ENCODE results near the gene DPYD. TPM values are rescaled to one million over a fixed set of nuclear protein-coding genes. Genes with fewer than 3 reads are reported as not detected.
A peak's percentile ranks its signal among the peaks of the same experiment; 100 is the strongest.

Gene DPYD
- total RNA-seq, 1 donor from 2014 or later, result 8.8 TPM

DNA sequence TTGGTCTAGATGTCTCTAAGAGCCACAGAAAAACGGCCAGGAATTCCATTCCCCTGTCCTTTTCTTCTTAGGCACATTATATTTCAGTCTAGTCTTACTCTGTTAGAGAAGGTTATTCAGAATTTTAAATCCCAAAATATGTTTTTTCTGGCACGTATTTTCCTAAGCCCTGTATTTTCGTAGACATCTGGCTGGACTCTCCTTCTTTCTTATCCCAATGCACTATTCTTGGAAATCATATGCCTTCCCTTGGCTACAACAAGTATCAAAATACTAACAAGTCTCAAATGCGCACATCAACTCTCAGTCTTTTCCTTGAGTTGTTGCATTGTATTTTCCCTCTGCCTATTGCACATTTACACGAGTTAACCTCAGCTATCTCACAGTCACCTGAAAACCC, 96.2 kb downstream of the DPYD start:
- H3K27me3 Mint-ChIP-seq (ENCODE audit: low read depth, unreplicated experiment), result no peaks in the 10 kb centered on the region
- no peak overlapping the region for H2AFZ ChIP-seq (ENCODE audit: low read depth, low read length)
- H3K9me3 Mint-ChIP-seq (ENCODE audit: unreplicated experiment), result no peaks in the 10 kb centered on the region
- no peaks in the 10 kb centered on the region for H3K27me3 ChIP-seq (ENCODE audit: insufficient read depth, low read length)
- H3K27ac Mint-ChIP-seq (ENCODE audit: unreplicated experiment), result no peak overlapping the region
- FAIRE-seq (no peak), DNase-seq (ENCODE audit: low read depth) (no peak)
- no peak for TF ChIP-seq EZH2 (IDR thresholded peaks at IDR 0.05; ENCODE audit: insufficient read depth, low read length)
- TF ChIP-seq, protein P1, sequence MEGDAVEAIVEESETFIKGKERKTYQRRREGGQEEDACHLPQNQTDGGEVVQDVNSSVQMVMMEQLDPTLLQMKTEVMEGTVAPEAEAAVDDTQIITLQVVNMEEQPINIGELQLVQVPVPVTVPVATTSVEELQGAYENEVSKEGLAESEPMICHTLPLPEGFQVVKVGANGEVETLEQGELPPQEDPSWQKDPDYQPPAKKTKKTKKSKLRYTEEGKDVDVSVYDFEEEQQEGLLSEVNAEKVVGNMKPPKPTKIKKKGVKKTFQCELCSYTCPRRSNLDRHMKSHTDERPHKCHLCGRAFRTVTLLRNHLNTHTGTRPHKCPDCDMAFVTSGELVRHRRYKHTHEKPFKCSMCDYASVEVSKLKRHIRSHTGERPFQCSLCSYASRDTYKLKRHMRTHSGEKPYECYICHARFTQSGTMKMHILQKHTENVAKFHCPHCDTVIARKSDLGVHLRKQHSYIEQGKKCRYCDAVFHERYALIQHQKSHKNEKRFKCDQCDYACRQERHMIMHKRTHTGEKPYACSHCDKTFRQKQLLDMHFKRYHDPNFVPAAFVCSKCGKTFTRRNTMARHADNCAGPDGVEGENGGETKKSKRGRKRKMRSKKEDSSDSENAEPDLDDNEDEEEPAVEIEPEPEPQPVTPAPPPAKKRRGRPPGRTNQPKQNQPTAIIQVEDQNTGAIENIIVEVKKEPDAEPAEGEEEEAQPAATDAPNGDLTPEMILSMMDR (IDR thresholded peaks at IDR 0.05; ENCODE audit: insufficient read depth, low read depth, low read length), result no peak
- H3K4me1 Mint-ChIP-seq (ENCODE audit: low read depth, unreplicated experiment), result peaks cover 3% of the 10 kb centered on the region
- H3K4me1 ChIP-seq (ENCODE audit: insufficient read depth, low read length), result no peaks in the 10 kb centered on the region
- H4K20me1 ChIP-seq (ENCODE audit: insufficient read depth, low read length), result no peaks in the 10 kb centered on the region
- H3K9me3 ChIP-seq (ENCODE audit: insufficient read depth, low read depth, low read length), result no peaks in the 10 kb centered on the region
- no peak overlapping the region for H3K27ac ChIP-seq (ENCODE audit: low read depth, low read length)
- no peak overlapping the region for H3K4me3 Mint-ChIP-seq (ENCODE audit: unreplicated experiment)
- no peak overlapping the region for H3K9ac ChIP-seq (ENCODE audit: low read length)
- no peaks in the 10 kb centered on the region for H3K79me2 ChIP-seq (ENCODE audit: insufficient read depth, low read length)
- H3K4me2 ChIP-seq (ENCODE audit: low read length), result no peak overlapping the region
- H3K36me3 ChIP-seq (ENCODE audit: insufficient read depth, low read length), result no peaks in the 10 kb centered on the region
- no peak overlapping the region for H3K4me3 ChIP-seq (ENCODE audit: insufficient read depth, low read depth, low read length)
- H3K36me3 Mint-ChIP-seq (ENCODE audit: low read depth, unreplicated experiment), result no peaks in the 10 kb centered on the region

DNA sequence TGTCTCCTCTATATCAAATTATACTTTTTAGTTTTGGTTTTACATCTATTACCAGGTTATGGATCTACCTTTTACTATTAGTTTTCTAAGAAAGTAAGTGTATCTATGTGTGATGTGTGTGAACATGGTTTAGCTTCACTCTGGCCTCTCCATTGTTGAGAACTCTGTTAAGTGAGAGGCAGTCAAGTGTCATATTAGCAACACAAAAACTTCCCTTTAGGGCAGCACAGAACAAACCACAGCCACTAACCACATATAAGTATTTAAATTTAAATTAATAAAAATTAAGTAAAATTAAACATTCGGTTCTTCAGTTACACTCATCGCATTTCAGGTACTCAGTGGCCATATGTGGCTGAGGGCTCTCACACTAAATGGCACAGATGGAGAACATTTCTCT, 96.6 kb downstream of the DPYD start:
- Histone ChIP-seq H3K27ac (ENCODE audit: low read depth, low read length) (no peak overlapping the region), H3K9ac (ENCODE audit: low read length) (no peak overlapping the region), H3K4me1 (ENCODE audit: insufficient read depth, low read length) (no peaks in the 10 kb centered on the region), H3K36me3 (ENCODE audit: insufficient read depth, low read length) (no peaks in the 10 kb centered on the region), H3K4me2 (ENCODE audit: low read length) (no peak overlapping the region), H3K9me3 (ENCODE audit: insufficient read depth, low read depth, low read length) (no peaks in the 10 kb centered on the region), H3K27me3 (ENCODE audit: insufficient read depth, low read length) (no peaks in the 10 kb centered on the region), H3K4me3 (ENCODE audit: insufficient read depth, low read depth, low read length) (no peak overlapping the region), H2AFZ (ENCODE audit: low read depth, low read length) (no peak overlapping the region), H4K20me1 (ENCODE audit: insufficient read depth, low read length) (no peaks in the 10 kb centered on the region), H3K79me2 (ENCODE audit: insufficient read depth, low read length) (no peaks in the 10 kb centered on the region)
- H3K27ac Mint-ChIP-seq (ENCODE audit: unreplicated experiment), result no peak overlapping the region
- H3K9me3 Mint-ChIP-seq (ENCODE audit: unreplicated experiment), result no peaks in the 10 kb centered on the region
- FAIRE-seq (no peak), DNase-seq (ENCODE audit: low read depth) (no peak)
- H3K27me3 Mint-ChIP-seq (ENCODE audit: low read depth, unreplicated experiment), result no peaks in the 10 kb centered on the region
- no peak overlapping the region for H3K4me3 Mint-ChIP-seq (ENCODE audit: unreplicated experiment)
- H3K4me1 Mint-ChIP-seq (ENCODE audit: low read depth, unreplicated experiment), result peaks cover 3% of the 10 kb centered on the region
- TF ChIP-seq, protein P1 (IDR thresholded peaks at IDR 0.05; ENCODE audit: insufficient read depth, low read depth, low read length), result no peak
- TF ChIP-seq EZH2 (IDR thresholded peaks at IDR 0.05; ENCODE audit: insufficient read depth, low read length), result no peak
- H3K36me3 Mint-ChIP-seq (ENCODE audit: low read depth, unreplicated experiment), result no peaks in the 10 kb centered on the region

DNA sequence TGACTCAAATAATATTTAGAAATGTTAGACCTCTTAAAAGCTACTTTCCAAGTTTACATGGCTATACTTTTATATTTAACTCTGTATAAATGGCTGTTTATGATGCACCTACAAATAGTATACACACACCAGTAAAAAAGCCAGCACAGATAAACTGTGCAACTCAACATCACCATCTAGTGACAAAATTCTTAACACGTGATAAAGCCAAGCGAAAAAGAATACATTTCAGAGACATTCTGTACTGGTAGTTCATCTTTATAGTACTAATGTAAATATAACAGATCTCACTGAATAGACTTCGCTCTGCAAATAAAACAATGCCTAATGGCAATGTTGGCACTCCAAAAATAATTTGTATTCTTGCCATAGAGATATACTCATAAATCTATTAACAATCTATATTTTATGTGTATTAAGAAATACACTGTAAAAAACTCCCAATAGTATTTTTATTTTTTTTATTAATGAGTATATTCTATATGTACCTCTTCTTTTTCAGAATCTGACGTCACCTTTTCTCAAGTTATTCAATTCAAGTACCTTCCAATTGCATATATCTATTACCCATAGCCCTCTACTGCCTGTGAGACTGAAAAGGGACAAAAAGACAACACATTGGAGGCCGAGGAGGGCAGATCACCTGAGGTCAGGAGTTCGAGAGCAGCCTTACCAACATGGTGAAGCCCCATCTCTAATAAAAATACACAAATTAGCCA, 100.2 kb downstream of the DPYD start:
- H3K36me3 ChIP-seq (ENCODE audit: insufficient read depth, low read length), result no peaks in the 10 kb centered on the region
- no peaks in the 10 kb centered on the region for H3K4me1 ChIP-seq (ENCODE audit: insufficient read depth, low read length)
- H3K4me2 ChIP-seq (ENCODE audit: low read length), result no peak overlapping the region
- no peak overlapping the region for H3K27ac ChIP-seq (ENCODE audit: low read depth, low read length)
- no peak overlapping the region for H3K27ac Mint-ChIP-seq (ENCODE audit: unreplicated experiment)
- H3K4me1 Mint-ChIP-seq (ENCODE audit: low read depth, unreplicated experiment), result no peaks in the 10 kb centered on the region
- FAIRE-seq (no peak), DNase-seq (ENCODE audit: low read depth) (peak; percentile 16)
- no peaks in the 10 kb centered on the region for H3K36me3 Mint-ChIP-seq (ENCODE audit: low read depth, unreplicated experiment)
- H3K4me3 Mint-ChIP-seq (ENCODE audit: unreplicated experiment), result no peak overlapping the region
- TF ChIP-seq EZH2 (IDR thresholded peaks at IDR 0.05; ENCODE audit: insufficient read depth, low read length), result no peak
- TF ChIP-seq, protein P1 (IDR thresholded peaks at IDR 0.05; ENCODE audit: insufficient read depth, low read depth, low read length), result peak; percentile 56
- no peak overlapping the region for H3K4me3 ChIP-seq (ENCODE audit: insufficient read depth, low read depth, low read length)
- no peaks in the 10 kb centered on the region for H3K27me3 Mint-ChIP-seq (ENCODE audit: low read depth, unreplicated experiment)
- H3K27me3 ChIP-seq (ENCODE audit: insufficient read depth, low read length), result no peaks in the 10 kb centered on the region
- no peak overlapping the region for H2AFZ ChIP-seq (ENCODE audit: low read depth, low read length)
- no peak overlapping the region for H3K9ac ChIP-seq (ENCODE audit: low read length)
- H3K79me2 ChIP-seq (ENCODE audit: insufficient read depth, low read length), result no peaks in the 10 kb centered on the region
- H4K20me1 ChIP-seq (ENCODE audit: insufficient read depth, low read length), result no peaks in the 10 kb centered on the region
- no peaks in the 10 kb centered on the region for H3K9me3 Mint-ChIP-seq (ENCODE audit: unreplicated experiment)
- H3K9me3 ChIP-seq (ENCODE audit: insufficient read depth, low read depth, low read length), result no peaks in the 10 kb centered on the region

Measured in astrocyte (in vitro differentiated cells and primary cell).